HG03159 (cell line): ENCODE data around the gene PTPRQ.
"Not testable (repeated sequence)": the region's sequence is repeated elsewhere in the genome, so short reads cannot be mapped to it uniquely, and the experiment has no call there.

Experiments used
- ATAC-seq: cut with Tn5 transposase; IDR thresholded peaks from one replicate; pipeline ENCODE4 v1.9.1; 2021; ENCODE audit warnings: mild to moderate bottlenecking, moderate library complexity; ENCODE audit not compliant: unreplicated experiment

The PTPRQ gene

DNA sequence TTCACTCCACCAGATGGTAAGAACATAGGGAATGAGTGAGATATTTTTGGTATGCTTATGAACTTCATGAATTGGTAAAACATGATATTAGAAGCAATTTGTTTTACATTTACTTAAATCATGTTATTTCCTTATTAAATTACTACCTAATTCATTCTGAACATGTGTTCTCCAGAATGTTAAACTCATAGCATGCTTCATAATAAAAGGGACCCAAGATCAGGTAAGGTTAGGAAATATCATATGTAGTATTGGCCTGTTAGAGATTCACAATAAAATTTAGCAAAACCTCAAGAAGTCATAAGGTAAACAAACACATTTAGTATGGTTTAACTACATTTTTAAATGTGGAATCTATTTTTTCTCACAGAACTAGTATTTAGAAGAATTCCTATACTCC, 28.2 kb downstream of the PTPRQ start:
- no peak for ATAC-seq

- ATAC-seq: peak; percentile 78
Observed at GRCh38 chr12:80472911-80473500, 29.0 kb downstream of the PTPRQ start.

DNA sequence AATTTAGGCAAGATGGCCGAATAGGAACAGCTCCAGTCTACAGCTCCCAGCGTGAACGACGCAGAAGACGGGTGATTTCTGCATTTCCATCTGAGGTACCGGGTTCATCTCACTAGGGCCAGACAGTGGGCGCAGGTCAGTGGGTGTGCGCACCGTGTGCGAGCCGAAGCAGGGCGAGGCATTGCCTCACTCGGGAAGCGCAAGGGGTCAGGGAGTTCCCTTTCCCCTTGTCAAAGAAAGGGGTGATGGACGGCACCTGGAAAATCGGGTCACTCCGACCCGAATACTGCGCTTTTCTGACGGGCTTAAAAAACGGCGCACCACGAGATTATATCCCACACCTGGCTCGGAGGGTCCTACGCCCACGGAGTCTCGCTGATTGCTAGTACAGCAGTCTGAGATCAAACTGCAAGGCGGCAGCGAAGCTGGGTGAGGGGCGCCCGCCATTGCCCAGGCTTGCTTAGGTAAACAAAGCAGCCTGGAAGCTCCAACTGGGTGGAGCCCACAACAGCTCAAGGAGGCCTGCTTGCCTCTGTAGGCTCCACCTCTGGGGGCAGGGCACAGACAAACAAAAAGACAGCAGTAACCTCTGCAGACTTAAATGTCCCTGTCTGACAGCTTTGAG, 33.6 kb downstream of the PTPRQ start:
- ATAC-seq: not testable (repeated sequence)

DNA sequence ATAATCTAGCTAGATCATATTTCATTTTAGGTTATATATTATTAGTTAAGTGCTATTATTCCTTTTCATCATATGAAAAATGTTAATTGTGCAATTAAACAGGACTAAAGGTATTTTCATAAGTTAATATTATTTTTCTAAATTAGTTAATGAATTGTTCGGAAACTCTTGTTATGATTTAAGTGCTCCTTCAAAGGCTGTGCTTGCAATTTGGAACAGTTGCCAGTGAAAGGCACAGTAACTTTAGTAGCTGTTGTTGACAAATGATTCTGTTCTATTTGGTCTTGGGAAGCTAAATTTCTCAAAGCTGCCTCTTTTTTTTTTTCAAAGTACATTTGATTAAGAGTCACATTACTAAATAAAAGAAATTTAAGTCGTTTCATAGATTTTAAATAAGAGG, 40.7 kb downstream of the PTPRQ start:
- no peak for ATAC-seq

DNA sequence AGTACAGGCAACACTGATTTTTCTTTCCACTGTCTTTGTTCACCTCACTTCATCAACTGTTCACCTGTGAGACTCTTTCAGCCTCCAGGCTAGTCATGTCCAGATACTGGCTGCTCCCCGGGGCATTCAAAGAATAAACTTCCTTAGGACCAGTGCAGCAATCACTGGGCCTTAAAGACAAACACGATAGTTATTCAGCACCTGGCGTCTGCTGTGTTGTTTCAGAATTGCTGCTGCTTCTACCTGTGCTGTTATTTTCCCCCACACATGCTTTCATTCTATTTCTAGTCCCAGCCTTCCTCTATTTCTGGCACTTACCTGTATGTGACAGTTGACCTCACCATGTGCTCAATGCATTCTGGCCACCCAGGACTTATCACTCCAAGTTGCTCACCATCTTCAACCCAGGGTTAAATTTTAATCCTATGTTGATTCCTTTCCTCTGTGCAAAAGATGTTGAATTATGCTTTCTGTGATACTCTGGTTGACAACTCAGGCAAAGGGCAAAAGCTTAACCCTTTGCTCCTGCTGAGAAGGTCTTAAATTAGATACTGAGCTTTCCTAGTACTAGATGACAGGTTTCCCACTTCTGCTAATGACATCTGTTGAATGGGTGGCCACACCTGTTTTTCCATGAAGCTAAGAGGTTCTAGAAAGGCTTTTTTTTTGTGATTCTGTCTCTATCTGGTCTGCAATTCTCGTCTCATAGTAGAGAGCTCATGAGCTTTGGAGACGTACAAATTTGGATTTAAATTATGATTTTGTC, 41.4 kb downstream of the PTPRQ start:
- peak; percentile 60 for ATAC-seq

GRCh38 chr12:80490329-80490728, 46.3 kb downstream of the PTPRQ start:
- no peak for ATAC-seq

DNA sequence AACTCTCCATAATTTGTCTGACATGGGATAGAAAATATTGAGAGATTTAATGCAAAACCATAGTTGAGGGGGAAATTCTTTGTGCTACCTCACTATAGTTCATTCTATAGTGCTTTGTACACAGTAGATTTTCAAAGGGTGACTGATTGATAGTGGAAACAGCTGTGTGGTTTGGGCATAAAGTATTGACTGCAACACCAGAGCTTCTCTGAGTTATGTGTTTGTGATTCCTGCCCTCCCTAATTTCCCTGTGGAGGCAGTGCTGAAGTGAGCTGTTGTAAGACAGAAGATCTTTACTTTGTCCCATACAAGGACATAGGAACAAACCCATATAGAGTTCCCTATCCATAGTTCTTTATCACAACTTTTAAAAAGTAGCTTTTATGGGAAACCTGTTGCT, 47.1 kb downstream of the PTPRQ start:
- ATAC-seq: no peak

DNA sequence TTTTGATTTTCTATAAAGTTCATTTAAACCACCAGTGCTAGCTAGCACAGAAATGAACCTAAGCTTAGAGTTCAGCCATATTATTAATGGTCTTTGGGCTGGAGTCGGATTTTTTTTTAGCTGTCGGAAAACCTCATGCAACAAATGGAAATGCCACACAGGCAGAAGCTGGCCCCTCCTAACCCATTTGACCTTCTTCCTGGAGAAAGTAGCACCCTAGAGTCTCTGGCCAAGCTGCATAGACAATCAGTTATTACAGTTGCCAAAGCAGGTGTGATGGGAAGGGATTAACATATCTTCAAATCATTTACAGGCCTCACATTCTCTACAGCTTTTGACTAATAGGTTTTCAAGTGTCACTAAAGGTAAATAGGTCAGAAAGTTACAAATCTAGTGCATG, 49.4 kb downstream of the PTPRQ start:
- ATAC-seq: no peak

- no peak for ATAC-seq
Observed at GRCh38 chr12:80494836-80495235, 50.8 kb downstream of the PTPRQ start.

- no peak for ATAC-seq
Observed at GRCh38 chr12:80498059-80498728, 54.2 kb downstream of the PTPRQ start.

- ATAC-seq: peak; percentile 76
Observed at GRCh38 chr12:80504389-80505163, 60.5 kb downstream of the PTPRQ start.

DNA sequence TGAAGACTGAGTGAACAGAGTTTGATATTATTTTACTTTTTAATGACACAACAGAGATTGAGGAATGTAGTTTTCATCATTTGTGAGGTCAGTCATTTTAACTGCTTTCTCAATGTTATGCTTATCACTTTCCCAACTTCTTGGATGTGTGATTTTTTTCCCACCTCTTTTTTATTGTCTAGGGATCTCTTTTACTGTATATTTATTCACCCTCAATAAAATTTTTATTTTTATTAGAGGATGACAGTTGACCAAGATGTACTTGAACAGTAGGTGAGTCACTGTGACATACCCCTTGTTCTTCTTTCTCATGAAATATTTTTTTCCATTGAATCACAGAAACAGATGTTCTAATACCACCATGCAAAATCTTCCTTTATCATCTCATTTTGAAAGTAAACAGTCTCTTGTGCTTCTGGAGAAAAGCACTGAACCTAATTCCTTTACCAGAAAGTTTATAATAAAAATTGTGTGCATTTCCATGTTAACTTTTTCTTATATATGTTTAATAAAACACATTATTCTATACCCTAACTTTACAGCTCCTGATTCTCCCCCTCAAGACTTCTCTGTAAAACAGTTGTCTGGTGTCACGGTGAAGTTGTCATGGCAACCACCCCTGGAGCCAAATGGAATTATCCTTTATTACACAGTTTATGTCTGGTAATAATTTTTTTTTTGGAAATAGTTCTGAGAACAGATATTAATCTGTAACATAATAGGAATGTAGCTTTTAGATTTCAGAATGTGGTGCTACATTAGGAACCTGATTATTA, 65.9 kb downstream of the PTPRQ start:
- no peak for ATAC-seq

GRCh38 chr12:80512781-80513180, 68.7 kb downstream of the PTPRQ start:
- no peak for ATAC-seq

DNA sequence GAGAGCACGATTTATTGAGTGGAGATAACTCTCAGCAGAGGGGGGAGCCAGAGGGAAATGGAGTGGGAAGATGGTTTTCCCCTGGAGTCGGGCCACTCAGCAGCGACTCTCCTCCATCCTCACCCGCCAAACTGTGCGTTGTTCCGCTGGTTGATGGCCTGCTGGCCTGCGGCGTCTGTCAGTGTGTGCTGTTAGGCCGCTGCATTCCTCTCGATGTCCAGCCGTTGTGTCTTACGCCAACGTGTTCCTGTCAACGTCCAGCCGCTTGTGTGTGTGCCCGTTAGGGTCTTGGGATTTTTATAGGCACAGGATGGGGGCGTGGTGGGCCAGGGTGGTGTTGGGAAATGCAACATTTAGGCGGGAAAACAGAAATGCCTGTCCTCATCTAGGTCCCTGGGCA, 69.2 kb downstream of the PTPRQ start:
- ATAC-seq: no peak

DNA sequence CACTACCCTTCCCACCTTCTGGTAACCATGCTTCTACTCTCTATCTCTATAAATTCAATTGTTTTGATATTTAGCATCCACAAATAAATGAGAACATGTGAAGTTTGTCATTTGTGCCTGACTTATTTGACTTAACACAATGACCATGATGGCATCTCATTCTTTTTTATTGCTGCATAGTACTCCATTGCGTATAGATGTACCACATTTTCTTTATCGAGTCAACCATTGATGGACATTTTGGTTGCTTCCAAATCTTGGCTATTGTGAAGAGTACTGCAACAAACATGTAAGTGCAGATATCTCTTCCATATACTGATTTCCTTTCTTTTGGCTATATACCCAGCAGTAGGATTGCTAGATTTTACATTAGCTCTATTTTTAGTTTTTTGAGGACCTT, 73.6 kb downstream of the PTPRQ start:
- ATAC-seq: no peak

DNA sequence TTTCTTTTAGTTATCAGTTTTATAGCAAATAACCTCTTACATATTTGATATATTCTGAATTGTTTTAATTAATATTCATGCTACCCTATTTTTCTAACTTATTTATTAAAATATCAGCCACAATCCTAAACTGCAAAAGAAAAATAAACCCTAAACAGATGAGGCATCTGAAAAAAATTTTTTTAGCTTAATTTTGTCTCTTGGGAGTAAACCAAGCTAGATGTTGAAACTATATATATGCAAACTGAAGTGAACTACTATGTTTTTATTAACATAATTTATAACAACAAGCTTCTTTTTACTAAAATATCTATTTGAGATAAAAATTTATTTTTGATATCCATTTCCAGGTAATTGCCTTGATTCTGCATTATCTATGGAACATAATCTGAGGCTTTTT, 87.6 kb downstream of the PTPRQ start:
- no peak for ATAC-seq

DNA sequence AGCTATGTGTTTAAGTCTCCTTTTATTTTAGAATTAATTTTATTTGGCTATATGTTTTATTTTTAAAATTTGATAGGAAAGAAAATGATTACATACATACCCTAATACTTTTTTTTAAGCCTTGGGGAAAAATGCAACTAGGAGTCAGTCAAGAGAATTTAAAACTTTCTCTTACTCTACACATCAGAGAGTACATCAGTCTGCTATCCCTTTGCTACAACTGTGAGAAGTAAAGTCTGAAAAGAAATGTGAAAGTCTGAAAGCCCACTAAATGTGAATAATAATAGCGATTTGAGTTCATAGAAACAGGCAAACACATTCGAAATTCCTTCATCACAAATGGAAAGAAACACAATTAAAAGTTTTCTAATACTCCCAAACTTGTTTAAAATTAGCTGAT, 95.0 kb downstream of the PTPRQ start:
- no peak for ATAC-seq

GRCh38 chr12:80549298-80549697, 105.3 kb downstream of the PTPRQ start:
- no peak for ATAC-seq

GRCh38 chr12:80551897-80552296, 107.9 kb downstream of the PTPRQ start:
- no peak for ATAC-seq

DNA sequence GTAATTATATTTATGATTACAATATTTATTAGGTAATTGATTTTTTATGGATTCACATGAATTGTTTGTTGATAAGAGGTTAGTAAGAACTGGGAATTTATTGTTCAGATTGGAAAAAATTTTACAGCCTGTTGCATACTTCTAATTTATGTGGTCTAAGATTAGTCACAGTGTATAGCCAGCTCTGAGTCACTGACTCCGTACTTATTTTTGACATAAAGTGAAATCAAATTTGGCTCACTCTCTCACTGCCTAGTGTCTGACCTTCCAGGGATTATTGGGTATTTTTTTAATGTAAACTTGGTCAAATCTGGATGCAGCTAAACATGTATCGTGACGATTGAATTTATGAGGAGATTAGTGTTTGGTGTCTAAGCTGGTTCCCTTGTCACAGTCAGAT, 109.3 kb downstream of the PTPRQ start:
- no peak for ATAC-seq
